CD4-positive, alpha-beta T cell treated with Interleukin-1 beta for 1 hour (primary cell): Measurements from ENCODE around the gene IGF1.

Experiments
- DNase-seq, 2 donors: peaks; one replicate each; pipeline ENCODE4 v3.0.0-alpha.2; 2020 to 2022

The IGF1 gene

GRCh38 chr12:102480406-102480805, at the start of gene IGF1:
Gene IGF1 (minus strand): TSS chr12:102480563. CDS start chr12:102480381, 182 bp downstream.
- no peak for DNase-seq

GRCh38 chr12:102528111-102528510, 47.7 kb upstream of the IGF1 start:
- DNase-seq, result no peak

GRCh38 chr12:102527171-102527720, 46.9 kb upstream of the IGF1 start:
- DNase-seq, result no peak

- no peak for DNase-seq
Measured at GRCh38 chr12:102526656-102527055, 46.3 kb upstream of the IGF1 start.

GRCh38 chr12:102522768-102523167, 42.4 kb upstream of the IGF1 start:
- DNase-seq, result no peak

GRCh38 chr12:102521662-102522277, 41.4 kb upstream of the IGF1 start:
- DNase-seq, result no peak

- DNase-seq, result no peak
Measured at GRCh38 chr12:102518871-102519270, 38.5 kb upstream of the IGF1 start.

- no peak for DNase-seq
Measured at GRCh38 chr12:102514696-102515095, 34.3 kb upstream of the IGF1 start.

- no peak for DNase-seq
Measured at GRCh38 chr12:102513739-102514138, 33.4 kb upstream of the IGF1 start.

GRCh38 chr12:102513272-102513671, 32.9 kb upstream of the IGF1 start:
- no peak for DNase-seq

- no peak for DNase-seq
Measured at GRCh38 chr12:102512523-102512922, 32.2 kb upstream of the IGF1 start.

GRCh38 chr12:102511575-102511974, 31.2 kb upstream of the IGF1 start:
- DNase-seq, result no peak

- DNase-seq, result no peak
Measured at GRCh38 chr12:102510463-102510862, 30.1 kb upstream of the IGF1 start.

GRCh38 chr12:102510031-102510430, 29.7 kb upstream of the IGF1 start:
- no peak for DNase-seq

GRCh38 chr12:102509123-102509626, 28.8 kb upstream of the IGF1 start:
- DNase-seq, result no peak

GRCh38 chr12:102508052-102508451, 27.7 kb upstream of the IGF1 start:
- DNase-seq, result no peak

- DNase-seq, result no peak
Measured at GRCh38 chr12:102507301-102507700, 26.9 kb upstream of the IGF1 start.

- no peak for DNase-seq
Measured at GRCh38 chr12:102504871-102505270, 24.5 kb upstream of the IGF1 start.

- no peak for DNase-seq
Measured at GRCh38 chr12:102504280-102504679, 23.9 kb upstream of the IGF1 start.

- no peak for DNase-seq
Measured at GRCh38 chr12:102503831-102504230, 23.5 kb upstream of the IGF1 start.

GRCh38 chr12:102503056-102503681, 22.8 kb upstream of the IGF1 start:
- no peak for DNase-seq

- no peak for DNase-seq
Measured at GRCh38 chr12:102501773-102502172, 21.4 kb upstream of the IGF1 start.

GRCh38 chr12:102498471-102498870, 18.1 kb upstream of the IGF1 start:
- no peak for DNase-seq

- no peak for DNase-seq
Measured at GRCh38 chr12:102497743-102498142, 17.4 kb upstream of the IGF1 start.
